Smooth muscle cell (in vitro differentiated cells): ENCODE results near the gene STK32C. TPM values are rescaled to one million over a fixed set of nuclear protein-coding genes. Genes with fewer than 3 reads are reported as not detected.

Experiments
- DNase-seq: peaks from one replicate; lab custom pipeline; 2025; ENCODE audit not compliant: unreplicated experiment; lab: John Stamatoyannopoulos, UW
- H2AFZ ChIP-seq: fragments of 200-600 bp; sonication (generic); 2 replicates; pipeline ENCODE4 v1.6.0; 2016; ENCODE audit warnings: antibody characterized with exemption, low read depth, mild to moderate bottlenecking
- H3F3A ChIP-seq: fragments of 200-600 bp; sonication (generic); 2 replicates; pipeline ENCODE4 v1.6.0; 2017; ENCODE audit warnings: antibody characterized with exemption, low read depth
- H3K27ac ChIP-seq: fragments of 200-600 bp; sonication (generic); 2 replicates; pipeline ENCODE4 v1.5.1; 2016; ENCODE audit warnings: low read depth, mild to moderate bottlenecking
- H3K27me3 ChIP-seq: fragments of 200-600 bp; sonication (generic); 2 replicates; pipeline ENCODE4 v1.6.1; 2016; ENCODE audit warnings: low read depth, mild to moderate bottlenecking
- H3K36me3 ChIP-seq: fragments of 200-600 bp; sonication (generic); 2 replicates; pipeline ENCODE4 v1.5.1; 2016; ENCODE audit warnings: low read depth
- H3K4me1 ChIP-seq: fragments of 200-600 bp; sonication (generic); 2 replicates; pipeline ENCODE4 v1.5.1; 2016; ENCODE audit warnings: low read depth
- H3K4me2 ChIP-seq: fragments of 200-600 bp; sonication (generic); 2 replicates; pipeline ENCODE4 v1.6.0; 2016; ENCODE audit warnings: mild to moderate bottlenecking
- H3K4me3 ChIP-seq: fragments of 200-600 bp; sonication (generic); 2 replicates; pipeline ENCODE4 v1.5.1; 2016; ENCODE audit warnings: mild to moderate bottlenecking
- H3K79me2 ChIP-seq: fragments of 200-600 bp; sonication (generic); 2 replicates; pipeline ENCODE4 v1.6.0; 2016; ENCODE audit warnings: low read depth, mild to moderate bottlenecking
- H3K9ac ChIP-seq: fragments of 200-600 bp; sonication (generic); 2 replicates; pipeline ENCODE4 v1.6.0; 2016; ENCODE audit warnings: low read depth
- H3K9me3 ChIP-seq: fragments of 200-600 bp; sonication (generic); replicated peaks from 2 replicates; pipeline ENCODE4 v1.5.1; 2016; ENCODE audit warnings: low read depth
- H4K20me1 ChIP-seq: fragments of 200-600 bp; sonication (generic); 2 replicates; pipeline ENCODE4 v1.6.0; 2016; ENCODE audit warnings: low read depth
- CTCF ChIP-seq: fragments of 200-600 bp; sonication (generic); IDR thresholded peaks from 2 replicates; pipeline ENCODE4 v1.5.1; 2017; ENCODE audit warnings: borderline replicate concordance, mild to moderate bottlenecking, antibody characterized with exemption; ENCODE audit not compliant: insufficient read depth, poor library complexity, severe bottlenecking
- WGBS: methylation state at CpG from one replicate; pipeline ENCODE4 v1.1.7; 2016; ENCODE audit warnings: low lambda C conversion rate; 5-methylcytosine and 5-hydroxymethylcytosine counted together
- polyA plus RNA-seq: library from polyadenylated mRNA; unstranded; fragments of >200 nt; fragmentation: Nextera tagmentation; extraction: Ambion mirVana; gene quantifications from 2 replicates; pipeline ENCODE4 v1.2.1, GENCODE V29; 2016
- total RNA-seq: library from RNA; depleted of rRNA; stranded (reverse); fragments of >200 nt; gene quantifications from 2 replicates; pipeline ENCODE4 v1.2.3, GENCODE V29; 2014

The STK32C gene
- total and polyA plus RNA-seq, 2 experiments from 2014 or later: 2.3 to 13.2 TPM

DNA sequence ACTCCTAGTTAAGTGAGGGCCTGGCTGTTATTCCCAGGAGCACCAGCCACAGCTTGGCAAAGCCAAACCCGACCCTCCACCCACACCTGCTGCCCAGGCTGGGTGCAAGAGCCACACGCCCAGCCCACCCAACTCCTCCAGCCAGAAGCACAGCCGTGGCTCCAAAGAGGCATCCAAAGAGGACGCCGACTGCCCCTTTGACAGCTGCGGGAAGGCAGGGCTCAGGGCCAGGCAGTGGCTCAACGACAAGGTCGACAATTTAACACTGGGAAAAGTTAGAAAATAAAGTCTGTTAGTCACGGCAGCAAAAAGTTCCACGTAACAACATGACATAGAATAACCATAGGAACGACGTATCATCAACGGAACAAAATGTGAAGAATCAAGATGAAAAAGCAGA is 66.7 kb downstream of the STK32C start:
- DNase-seq: no peak
- Histone ChIP-seq H4K20me1 (no peaks in the 10 kb centered on the region), H2AFZ (no peak overlapping the region), H3K27me3 (no peaks in the 10 kb centered on the region), H3K4me1 (peaks cover 13% of the 10 kb centered on the region), H3K36me3 (no peaks in the 10 kb centered on the region), H3F3A (no peaks in the 10 kb centered on the region), H3K9me3 (no peaks in the 10 kb centered on the region), H3K27ac (no peak overlapping the region), H3K79me2 (no peaks in the 10 kb centered on the region), H3K4me2 (no peak overlapping the region), H3K9ac (no peak overlapping the region), H3K4me3 (no peak overlapping the region)
- 84% methylated on average over 13 of the region's 13 CpGs for WGBS
- TF ChIP-seq CTCF: no peak

DNA sequence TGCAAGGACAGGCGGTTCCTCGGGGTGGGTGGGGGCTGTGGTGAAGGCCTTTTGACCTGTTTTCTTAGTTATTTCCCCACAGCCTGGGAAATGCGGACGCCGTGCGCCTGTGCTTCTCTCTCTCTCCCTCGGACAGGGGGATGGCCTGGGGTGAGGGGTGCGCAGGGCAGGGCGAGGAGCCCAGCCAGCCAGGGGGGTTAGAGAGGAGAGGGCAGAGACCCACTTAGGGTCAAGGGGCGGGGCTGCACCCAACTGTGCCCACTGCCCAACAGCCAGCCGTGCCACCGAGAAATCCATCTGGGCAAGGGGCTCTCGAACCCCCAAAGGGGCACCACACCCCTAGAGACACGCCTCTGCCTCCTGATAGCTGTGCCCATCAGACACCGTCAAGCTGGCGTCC is 67.2 kb downstream of the STK32C start:
- Histone ChIP-seq H2AFZ (no peak overlapping the region), H4K20me1 (no peaks in the 10 kb centered on the region), H3K36me3 (no peaks in the 10 kb centered on the region), H3K4me2 (no peak overlapping the region), H3K4me1 (peaks cover 11% of the 10 kb centered on the region), H3K9ac (no peak overlapping the region), H3K9me3 (no peaks in the 10 kb centered on the region), H3K27ac (no peak overlapping the region), H3F3A (no peaks in the 10 kb centered on the region), H3K4me3 (no peak overlapping the region), H3K79me2 (no peaks in the 10 kb centered on the region), H3K27me3 (no peaks in the 10 kb centered on the region)
- TF ChIP-seq CTCF: no peak
- 89% methylated on average over 15 of the region's 16 CpGs for WGBS
- DNase-seq: no peak

DNA sequence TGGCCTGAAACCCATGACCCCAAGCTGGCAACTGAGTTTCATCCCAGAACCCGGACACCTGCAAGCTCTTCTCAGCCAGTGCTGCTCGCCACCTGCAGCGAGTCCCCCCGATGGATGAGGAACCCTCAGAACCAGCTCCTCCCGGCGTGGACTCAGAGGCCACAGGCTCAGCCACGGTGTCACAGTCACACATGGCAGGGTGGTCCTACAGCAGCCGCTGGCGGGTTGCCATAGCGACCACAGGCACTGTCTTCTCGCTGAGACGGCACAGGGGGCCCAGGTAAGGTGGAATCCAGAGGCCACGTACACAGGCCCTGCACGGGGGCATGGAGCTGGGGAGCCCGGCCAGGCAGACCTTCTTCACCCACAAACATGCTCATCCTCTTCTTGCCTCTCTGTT is 67.6 kb downstream of the STK32C start:
- no peak overlapping the region for H2AFZ ChIP-seq
- H3K79me2 ChIP-seq: no peaks in the 10 kb centered on the region
- no peaks in the 10 kb centered on the region for H3K27me3 ChIP-seq
- H3F3A ChIP-seq: no peaks in the 10 kb centered on the region
- DNase-seq: no peak
- 98% methylated on average over 15 of the region's 15 CpGs for WGBS
- TF ChIP-seq CTCF: no peak
- no peak overlapping the region for H3K9ac ChIP-seq
- H3K4me3 ChIP-seq: no peak overlapping the region
- no peak overlapping the region for H3K4me2 ChIP-seq
- no peak overlapping the region for H3K27ac ChIP-seq
- no peaks in the 10 kb centered on the region for H3K36me3 ChIP-seq
- no peaks in the 10 kb centered on the region for H3K9me3 ChIP-seq
- H3K4me1 ChIP-seq: peaks cover 8% of the 10 kb centered on the region
- H4K20me1 ChIP-seq: no peaks in the 10 kb centered on the region
